Measurements from ENCODE around the gene ITPRIP.
A peak's percentile ranks its signal among the peaks of the same experiment; 100 is the strongest.

Gene ITPRIP

GRCh38 chr10:104321725-104322415, 16.4 kb downstream of the ITPRIP start:
- Histone ChIP-seq H3K36me3 (ENCODE audit: control insufficient read depth in 2 of 2, insufficient read depth in 1 of 2, low read length in 2 of 2) (no peaks in the 10 kb centered on the region), H3K4me1 (ENCODE audit: control insufficient read depth, insufficient read depth, low read length) (peaks cover 2% of the 10 kb centered on the region; the same call in 1 of the 2 replicates), H3K27ac (ENCODE audit: extremely low read depth, low read depth, low read length) (no peak overlapping the region), H3K9me3 (ENCODE audit: control insufficient read depth, insufficient read depth, low read depth, low read length) (no peaks in the 10 kb centered on the region), H3K4me3 (ENCODE audit: low read depth, low read length) (no peak overlapping the region)
- POLR2A ChIA-PET, result interaction anchor here (0.7 kb wide), 1 partner anchor 340 kb away, joined by 3 read pairs; no protein-coding TSS in a partner anchor
- TF ChIP-seq ZSCAN4 (tag by site-specific recombination; IDR thresholded peaks at IDR 0.05) (no peak), SCRT2 (tag by site-specific recombination; IDR thresholded peaks at IDR 0.05) (peak; percentile 89), ZBTB7A (tag by site-specific recombination; IDR thresholded peaks at IDR 0.05; ENCODE audit: low read depth) (no peak), ZNF776 (tag by site-specific recombination; IDR thresholded peaks at IDR 0.05; ENCODE audit: borderline replicate concordance) (no peak)
- CTCF ChIA-PET, result interaction anchor here (1.2 to 3.4 kb wide), 4 partner anchors 16 to 30 kb away, joined by 4 to 21 read pairs (median 12); partner anchors contain the start of gene ITPRIP

GRCh38 chr10:104321226-104321625, 17.0 kb downstream of the ITPRIP start:
- no peak overlapping the region for H3K27ac ChIP-seq (ENCODE audit: extremely low read depth, low read depth, low read length)
- no peaks in the 10 kb centered on the region for H3K36me3 ChIP-seq (ENCODE audit: control insufficient read depth in 2 of 2, insufficient read depth in 1 of 2, low read length in 2 of 2)
- H3K9me3 ChIP-seq (ENCODE audit: control insufficient read depth, insufficient read depth, low read depth, low read length), result no peaks in the 10 kb centered on the region
- no peak overlapping the region for H3K4me3 ChIP-seq (ENCODE audit: low read depth, low read length)
- peaks cover 2% of the 10 kb centered on the region; the same call in 1 of the 2 replicates for H3K4me1 ChIP-seq (ENCODE audit: control insufficient read depth, insufficient read depth, low read length)
- TF ChIP-seq TRIM28 (IDR thresholded peaks at IDR 0.05; ENCODE audit: borderline replicate concordance, low read length) (no peak), ZSCAN4 (tag by site-specific recombination; IDR thresholded peaks at IDR 0.05) (no peak), BCL6B (tag by site-specific recombination; IDR thresholded peaks at IDR 0.05) (no peak), ZSCAN30 (tag by site-specific recombination; IDR thresholded peaks at IDR 0.05) (no peak), ZIC2 (tag by site-specific recombination; IDR thresholded peaks at IDR 0.05) (no peak), ZFP69B (tag by site-specific recombination; IDR thresholded peaks at IDR 0.05) (no peak), ZNF677 (tag by site-specific recombination; IDR thresholded peaks at IDR 0.05) (no peak), ZNF768 (tag by site-specific recombination; IDR thresholded peaks at IDR 0.05) (no peak), ZNF449 (tag by site-specific recombination; IDR thresholded peaks at IDR 0.05) (no peak), ZNF366 (tag by site-specific recombination; conservative IDR thresholded peaks at IDR 0.05) (no peak), ZNF629 (tag by site-specific recombination; IDR thresholded peaks at IDR 0.05) (no peak), SCRT1 (tag by site-specific recombination; IDR thresholded peaks at IDR 0.05; ENCODE audit: borderline replicate concordance) (no peak), ZNF138 (tag by site-specific recombination; IDR thresholded peaks at IDR 0.05; ENCODE audit: borderline replicate concordance) (no peak), ZNF157 (tag by site-specific recombination; IDR thresholded peaks at IDR 0.05) (no peak), ZNF248 (tag by site-specific recombination; IDR thresholded peaks at IDR 0.05) (no peak)
- CTCF ChIA-PET, result interaction anchor here (1.0 to 3.4 kb wide), 6 partner anchors 15 to 32 kb away, joined by 3 to 21 read pairs (median 5); partner anchors contain the start of genes CFAP58 and ITPRIP
- POLR2A ChIA-PET, result no interaction called here
